Activated CD4-positive, alpha-beta T cell treated with anti-CD3 and anti-CD28 coated beads, Interleukin-2, amount 10 ng/mL, durations not matched to agents 7 days and 5 days (primary cell): ENCODE data around the gene TXN. TPM values are rescaled to one million over a fixed set of nuclear protein-coding genes. Genes with fewer than 3 reads are reported as not detected.
"Not testable (repeated sequence)": the region's sequence is repeated elsewhere in the genome, so short reads cannot be mapped to it uniquely, and the experiment has no call there.

Experiments used
- CTCF ChIA-PET: fragments of 350-600 bp; sonication (Branson Sonifier 250); formaldehyde crosslinking; loops from one replicate; lab custom pipeline; 2021; ENCODE audit warnings: antibody characterized with exemption; lab: Charles Lee
- POLR2A ChIA-PET: fragments of 350-600 bp; sonication (Branson Sonifier 250); formaldehyde crosslinking; loops from one replicate; lab custom pipeline; 2021; ENCODE audit warnings: antibody characterized with exemption; lab: Charles Lee
- DNase-seq: peaks from one replicate; pipeline ENCODE4 v3.0.0-alpha.2; 2020
- H3K27ac Mint-ChIP-seq: one replicate; pipeline ENCODE4 v1.8.0; 2021; ENCODE audit warnings: mild to moderate bottlenecking, moderate library complexity, mixed read lengths
- H3K27me3 Mint-ChIP-seq: one replicate; pipeline ENCODE4 v1.8.0; 2021; ENCODE audit warnings: mixed read lengths
- H3K36me3 Mint-ChIP-seq: one replicate; pipeline ENCODE4 v1.8.0; 2021; ENCODE audit warnings: low read depth, mixed read lengths
- H3K4me1 Mint-ChIP-seq: one replicate; pipeline ENCODE4 v1.8.0; 2021; ENCODE audit warnings: mixed read lengths
- H3K4me3 Mint-ChIP-seq: one replicate; pipeline ENCODE4 v1.8.0; 2021; ENCODE audit warnings: mild to moderate bottlenecking, moderate library complexity, mixed read lengths
- H3K9me3 Mint-ChIP-seq: one replicate; pipeline ENCODE4 v1.8.0; 2021; ENCODE audit warnings: mixed read lengths
- total RNA-seq, 2 experiments: library from RNA; stranded (reverse); gene quantifications; one replicate each; pipeline ENCODE4 v1.2.3, GENCODE V29; 2021

The TXN gene
- total RNA-seq, 2 experiments from 2014 or later = 206 to 209 TPM

DNA sequence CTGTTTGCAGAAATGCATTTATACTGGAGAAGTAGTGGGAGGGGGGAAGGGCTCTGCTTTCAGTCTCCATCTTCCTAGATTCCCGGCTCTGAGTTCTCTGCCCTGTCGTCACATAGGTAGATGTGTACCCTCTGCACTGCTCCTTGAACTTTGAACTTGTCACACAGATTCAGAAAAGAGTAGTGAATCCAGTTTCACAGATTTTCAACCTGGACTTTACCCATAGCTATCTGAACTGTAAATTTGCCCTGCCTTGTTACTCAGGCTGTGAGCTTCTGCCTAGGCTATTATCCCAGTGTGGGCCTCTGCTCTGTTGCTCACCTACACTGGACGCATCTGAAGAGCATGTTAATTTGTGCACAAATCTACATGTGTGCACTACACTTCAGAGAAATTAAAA lies 35.5 kb downstream of the TXN start:
- Mint-ChIP-seq H3K27ac (no peak overlapping the region), H3K27me3 (peaks cover 18% of the 10 kb centered on the region), H3K4me1 (peaks cover 2% of the 10 kb centered on the region), H3K36me3 (no peaks in the 10 kb centered on the region), H3K9me3 (no peaks in the 10 kb centered on the region), H3K4me3 (no peak overlapping the region)
- ChIA-PET POLR2A (no interaction called here), CTCF (interaction anchor here (1.2 kb wide), 1 partner anchor 317 kb away, joined by 3 read pairs; no protein-coding TSS in a partner anchor)
- no peak for DNase-seq

DNA sequence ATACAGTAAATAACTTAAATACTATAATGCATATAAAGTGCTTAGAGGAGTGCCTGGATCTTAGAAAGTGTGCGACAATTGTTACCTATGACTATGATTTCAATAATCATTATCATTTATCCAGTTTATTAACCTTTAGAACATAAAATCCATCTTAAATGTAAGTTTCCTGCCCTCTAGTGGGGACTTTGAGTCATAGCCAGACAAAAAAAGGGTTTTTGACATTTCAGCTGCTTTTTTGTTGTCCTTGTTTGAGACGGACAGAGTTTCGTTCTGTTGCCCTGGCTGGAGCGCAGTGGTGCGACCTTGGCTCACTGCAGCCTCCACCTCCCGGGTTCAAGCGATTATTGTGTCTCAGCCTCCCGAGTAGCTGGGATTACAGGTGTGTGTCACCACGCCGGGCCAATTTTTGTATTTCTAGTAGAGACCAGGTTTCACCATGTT lies 38.6 kb downstream of the TXN start:
- POLR2A ChIA-PET = interaction anchor here (0.6 kb wide), 1 partner anchor 30 kb away, joined by 3 read pairs; no protein-coding TSS in a partner anchor
- DNase-seq = peak; percentile 16

DNA sequence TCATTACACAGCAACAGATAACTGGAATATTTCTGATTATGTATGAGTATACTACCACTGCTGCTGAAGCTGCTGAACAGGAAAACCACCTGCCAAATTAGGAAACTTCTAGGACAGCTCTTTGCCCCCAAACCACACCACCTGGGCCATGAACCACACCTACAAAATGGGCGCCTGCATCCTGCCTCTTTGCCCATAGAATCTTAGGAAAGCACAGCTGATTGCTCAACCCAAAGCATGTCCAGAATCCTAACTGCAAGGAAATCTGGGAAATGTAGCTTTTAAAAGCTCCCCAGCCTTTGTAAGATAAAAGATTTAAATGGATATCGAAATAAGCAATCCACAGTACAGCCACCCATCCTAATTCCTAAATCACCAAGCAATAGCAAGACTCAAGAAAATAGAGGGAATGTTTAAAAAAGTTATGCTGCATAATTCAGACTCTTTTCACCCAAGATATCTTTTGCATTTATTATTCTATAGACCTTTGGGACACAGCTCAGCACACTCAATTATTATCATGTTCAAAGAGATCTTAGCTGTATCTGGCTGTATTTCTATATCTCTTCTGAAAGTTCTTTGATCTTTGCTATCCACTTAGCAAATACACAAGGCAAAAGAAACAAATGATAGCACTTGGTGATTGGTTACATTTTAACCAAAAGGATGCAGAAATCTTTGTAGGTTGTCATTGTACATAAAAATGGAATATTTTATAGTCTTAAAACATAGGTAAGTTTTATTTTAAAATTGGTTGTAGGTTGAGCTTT lies 41.5 kb downstream of the TXN start:
- Mint-ChIP-seq H3K4me1 (peaks cover 13% of the 10 kb centered on the region), H3K9me3 (no peaks in the 10 kb centered on the region), H3K27me3 (peaks cover 15% of the 10 kb centered on the region), H3K36me3 (no peaks in the 10 kb centered on the region), H3K4me3 (no peak overlapping the region), H3K27ac (no peak overlapping the region)
- CTCF ChIA-PET = interaction anchor here (0.9 to 1.2 kb wide), 3 partner anchors 30 to 33 kb away, joined by 3 to 4 read pairs (median 3); no protein-coding TSS in a partner anchor
- no peak for DNase-seq
- POLR2A ChIA-PET = no interaction called here

More for the DNA sequence above, 38.6 kb downstream of the TXN start:
- no peak overlapping the region for H3K27ac Mint-ChIP-seq
- CTCF ChIA-PET = interaction anchor here (1.1 to 1.5 kb wide), 2 partner anchors 8 to 25 kb away, joined by 3 to 4 read pairs; no protein-coding TSS in a partner anchor
- H3K4me3 Mint-ChIP-seq = no peak overlapping the region
- no peaks in the 10 kb centered on the region for H3K9me3 Mint-ChIP-seq
- peaks cover 13% of the 10 kb centered on the region for H3K4me1 Mint-ChIP-seq
- peaks cover 12% of the 10 kb centered on the region for H3K27me3 Mint-ChIP-seq
- no peaks in the 10 kb centered on the region for H3K36me3 Mint-ChIP-seq

DNA sequence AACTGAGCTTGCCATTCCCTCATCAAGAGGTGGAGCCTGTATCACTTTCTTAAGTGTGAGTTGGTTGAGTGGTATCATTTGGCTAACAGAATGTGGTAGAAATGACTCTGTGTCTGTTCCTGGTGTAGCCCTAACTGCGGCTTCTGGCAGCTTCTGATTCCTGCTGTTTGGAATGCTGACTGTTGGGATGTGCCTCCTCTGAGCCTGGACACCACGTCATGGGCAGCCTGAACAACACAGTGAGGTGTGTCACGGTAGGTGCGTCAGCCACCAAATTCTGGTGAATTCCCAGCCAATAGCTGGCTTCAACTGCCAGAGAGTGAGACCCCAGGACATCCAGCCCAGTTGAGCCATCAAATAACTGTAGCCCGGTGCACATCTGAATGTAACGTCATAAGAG lies 42.2 kb downstream of the TXN start:
- Mint-ChIP-seq H3K4me3 (no peak overlapping the region), H3K9me3 (no peaks in the 10 kb centered on the region), H3K4me1 (peaks cover 13% of the 10 kb centered on the region), H3K27me3 (peaks cover 19% of the 10 kb centered on the region), H3K27ac (no peak overlapping the region), H3K36me3 (no peaks in the 10 kb centered on the region)
- CTCF ChIA-PET = interaction anchor here (1.2 to 1.4 kb wide), 3 partner anchors 27 to 31 kb away, joined by 3 to 4 read pairs (median 3); no protein-coding TSS in a partner anchor
- DNase-seq = no peak
- POLR2A ChIA-PET = no interaction called here

DNA sequence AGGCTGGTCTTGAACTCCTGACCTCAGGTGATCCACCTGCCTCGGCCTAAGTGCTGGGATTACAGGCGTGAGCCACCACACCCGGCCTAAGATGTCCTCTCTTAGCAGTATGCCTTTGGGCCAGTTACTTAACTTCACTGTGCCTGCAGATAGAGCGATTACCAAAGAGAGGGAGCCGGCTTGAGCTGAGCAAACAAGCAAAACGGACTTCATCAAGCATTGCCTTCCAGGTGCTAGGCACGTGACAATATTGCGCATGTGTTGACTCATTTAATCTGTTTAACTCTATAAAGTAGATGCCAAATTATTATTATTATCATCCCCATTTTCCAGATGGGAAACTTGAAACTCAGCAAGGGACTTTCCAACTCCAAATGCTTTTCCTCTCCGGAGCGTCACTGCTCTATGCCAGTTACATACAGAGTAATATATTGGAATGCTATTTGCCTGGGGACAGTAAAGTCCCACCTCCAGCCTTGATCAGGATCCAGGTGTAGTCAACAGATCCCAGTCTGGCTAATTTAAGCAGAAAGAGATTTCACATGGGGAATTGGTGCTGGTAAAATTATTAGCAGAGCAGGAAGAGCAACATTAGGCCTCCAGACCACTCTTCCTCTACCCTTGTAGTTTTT lies 42.8 kb downstream of the TXN start:
- DNase-seq = no peak
- peaks cover 19% of the 10 kb centered on the region for H3K27me3 Mint-ChIP-seq
- POLR2A ChIA-PET = no interaction called here
- H3K27ac Mint-ChIP-seq = no peak overlapping the region
- CTCF ChIA-PET = interaction anchor here (1.2 to 1.4 kb wide), 3 partner anchors 26 to 30 kb away, joined by 3 to 4 read pairs (median 3); no protein-coding TSS in a partner anchor
- no peaks in the 10 kb centered on the region for H3K36me3 Mint-ChIP-seq
- no peak overlapping the region for H3K4me3 Mint-ChIP-seq
- no peaks in the 10 kb centered on the region for H3K9me3 Mint-ChIP-seq
- H3K4me1 Mint-ChIP-seq = peaks cover 13% of the 10 kb centered on the region

DNA sequence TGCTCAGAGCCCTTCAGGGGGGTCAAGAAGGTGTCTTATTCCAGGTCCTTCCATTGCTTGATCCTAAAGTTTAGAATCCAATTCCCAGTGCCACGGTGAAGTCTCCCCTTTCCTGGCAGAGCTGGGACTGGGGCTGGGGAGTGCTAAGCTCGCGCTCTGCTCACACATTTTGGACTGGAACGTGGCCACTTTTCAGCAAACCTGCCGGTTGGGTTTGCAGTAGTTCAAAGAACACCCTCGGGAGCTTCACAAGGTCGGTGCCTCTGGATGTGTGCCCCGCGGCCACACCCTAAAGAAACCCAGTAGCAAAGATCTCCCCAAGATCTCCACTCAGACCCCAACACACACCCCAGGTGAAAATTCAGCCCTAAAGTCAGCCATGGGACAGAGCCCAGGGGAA lies 48.3 kb downstream of the TXN start, which contains the start of gene C9orf152:
Gene C9orf152 (minus strand): TSS at position 129 of the 400 bp plus-strand sequence. CDS start 580 bp downstream, outside the sequence.
- Mint-ChIP-seq H3K27me3 (peaks cover 14% of the 10 kb centered on the region), H3K4me1 (no peaks in the 10 kb centered on the region), H3K36me3 (no peaks in the 10 kb centered on the region), H3K27ac (no peak within 1 kb of the TSS), H3K9me3 (no peaks in the 10 kb centered on the region), H3K4me3 (no peak within 1 kb of the TSS)
- no peak for DNase-seq
- ChIA-PET POLR2A (no interaction called here), CTCF (no interaction called here)

DNA sequence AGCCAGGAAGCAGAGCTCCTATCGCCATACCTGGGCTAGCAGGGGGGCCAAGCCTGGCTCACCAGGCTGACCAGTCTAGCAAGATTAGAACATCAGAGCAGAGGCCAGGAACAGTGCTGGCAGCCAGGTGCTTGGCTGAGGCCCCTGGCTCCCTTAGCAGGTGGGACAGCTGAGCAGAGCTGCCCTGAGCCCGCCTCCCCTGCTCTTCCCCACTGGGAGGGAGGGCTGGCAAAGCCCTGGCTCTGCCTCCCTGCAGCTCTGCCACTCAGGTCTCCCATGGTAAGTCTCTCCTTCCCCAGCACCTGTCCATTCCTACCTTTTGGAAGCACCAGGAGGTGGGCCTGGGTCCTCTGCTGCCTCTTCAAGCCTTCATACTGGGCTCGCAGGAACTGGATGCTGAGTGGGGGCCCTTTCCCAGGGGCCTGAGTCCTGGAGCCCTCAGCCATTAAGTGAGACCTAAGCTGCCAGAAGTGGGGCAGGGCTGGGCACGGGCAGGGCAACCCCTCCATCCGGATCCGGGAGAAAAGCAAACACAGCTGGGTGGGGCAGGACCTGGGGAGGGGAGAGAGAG lies 49.2 kb downstream of the TXN start:
- no peak for DNase-seq
- Mint-ChIP-seq H3K36me3 (no peaks in the 10 kb centered on the region), H3K4me3 (no peak overlapping the region), H3K27ac (no peak overlapping the region), H3K27me3 (peaks cover 11% of the 10 kb centered on the region), H3K4me1 (no peaks in the 10 kb centered on the region), H3K9me3 (no peaks in the 10 kb centered on the region)
- CTCF ChIA-PET = no interaction called here
- POLR2A ChIA-PET = no interaction called here

DNA sequence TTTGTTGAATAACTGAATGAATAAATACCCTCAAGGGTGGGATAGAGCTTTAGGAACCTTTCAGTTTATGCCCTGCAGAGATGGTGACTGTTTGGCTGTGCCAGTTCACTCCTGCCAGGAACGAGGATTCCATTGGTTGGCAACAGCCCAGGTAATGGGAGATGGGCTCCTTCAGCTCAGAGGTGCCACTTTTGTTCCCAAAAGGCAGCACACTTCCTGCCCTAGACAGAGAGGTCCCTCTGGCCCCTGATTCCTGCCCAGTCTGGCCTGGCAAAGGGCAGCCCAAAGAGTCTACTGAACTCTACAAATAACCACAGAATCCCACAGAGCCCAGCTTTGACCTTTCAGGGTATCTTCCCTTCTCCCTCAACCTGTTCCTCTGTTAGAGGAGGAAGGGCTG lies 49.9 kb downstream of the TXN start:
- CTCF ChIA-PET = no interaction called here
- no peaks in the 10 kb centered on the region for H3K36me3 Mint-ChIP-seq
- H3K27ac Mint-ChIP-seq = no peak overlapping the region
- H3K27me3 Mint-ChIP-seq = peaks cover 16% of the 10 kb centered on the region
- no peaks in the 10 kb centered on the region for H3K4me1 Mint-ChIP-seq
- POLR2A ChIA-PET = no interaction called here
- no peak overlapping the region for H3K4me3 Mint-ChIP-seq
- H3K9me3 Mint-ChIP-seq = no peaks in the 10 kb centered on the region
- DNase-seq = no peak

DNA sequence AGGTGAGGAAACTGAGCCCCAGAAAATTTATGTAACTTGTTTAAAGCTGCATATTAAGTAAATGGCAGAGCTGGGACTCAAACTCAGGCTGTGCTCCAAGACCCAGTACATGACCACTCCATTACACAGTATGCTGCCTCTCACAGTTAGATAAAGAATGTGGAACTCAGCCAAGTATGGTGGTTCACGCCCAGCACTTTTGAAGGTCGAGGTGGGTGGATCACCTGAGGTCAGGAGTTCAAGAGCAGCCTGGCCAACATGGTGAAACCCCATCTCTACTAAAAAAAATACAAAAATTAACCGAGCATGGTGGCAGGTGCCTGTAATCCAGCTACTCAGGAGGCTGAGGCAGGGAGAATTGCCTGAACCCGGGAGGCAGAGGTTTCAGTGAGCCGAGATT lies 50.7 kb downstream of the TXN start:
- H3K4me3 Mint-ChIP-seq, DNase-seq, POLR2A ChIA-PET, H3K27ac Mint-ChIP-seq, H3K4me1 Mint-ChIP-seq, H3K36me3 Mint-ChIP-seq, H3K9me3 Mint-ChIP-seq: not testable (repeated sequence)
- H3K27me3 Mint-ChIP-seq = peaks cover 17% of the 10 kb centered on the region
- CTCF ChIA-PET = interaction anchor here (1.0 kb wide), 1 partner anchor 33 kb away, joined by 3 read pairs; no protein-coding TSS in a partner anchor

DNA sequence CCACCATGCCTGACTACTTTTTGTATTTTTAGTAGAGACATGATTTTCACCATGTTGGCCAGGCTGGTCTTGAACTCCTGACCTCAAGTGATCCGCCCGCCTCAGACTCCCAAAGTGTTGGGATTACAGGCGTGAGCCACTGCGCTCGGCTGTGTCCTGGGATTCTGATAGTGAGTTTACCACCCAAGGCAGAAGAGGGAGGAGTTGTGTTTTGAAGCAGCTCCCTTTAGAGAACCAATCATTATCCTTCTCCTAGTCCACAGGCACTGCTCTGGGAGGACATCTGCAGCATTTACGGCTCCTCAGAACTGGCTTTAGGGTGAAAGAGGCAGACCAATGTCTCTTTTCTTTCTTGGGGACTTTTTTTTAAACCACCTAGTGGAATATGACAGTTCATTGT lies 54.1 kb downstream of the TXN start:
- Mint-ChIP-seq H3K9me3 (no peaks in the 10 kb centered on the region), H3K36me3 (no peaks in the 10 kb centered on the region), H3K4me1 (no peaks in the 10 kb centered on the region), H3K27ac (no peak overlapping the region), H3K27me3 (peaks cover 14% of the 10 kb centered on the region), H3K4me3 (no peak overlapping the region)
- no peak for DNase-seq
- CTCF ChIA-PET = no interaction called here
- POLR2A ChIA-PET = no interaction called here

DNA sequence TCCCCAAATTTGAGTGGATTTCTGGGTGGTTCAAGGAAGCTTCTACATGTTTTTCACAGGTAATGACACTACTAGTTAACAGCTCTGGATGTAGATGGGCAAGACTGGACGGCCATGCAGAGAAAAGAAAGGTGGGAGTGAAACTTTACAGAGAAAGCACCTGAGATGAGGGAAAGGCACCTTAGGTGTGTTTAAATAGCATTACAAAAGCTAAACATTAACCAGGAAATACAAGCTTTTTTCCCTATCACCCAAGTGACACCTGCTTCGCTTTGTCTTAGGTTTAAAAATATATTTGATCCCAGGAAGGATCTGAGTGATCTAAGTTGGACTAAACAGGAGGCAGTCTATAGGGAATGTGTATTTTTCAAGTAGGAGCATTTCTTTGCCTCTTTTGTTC lies 56.7 kb downstream of the TXN start:
- H3K4me3 Mint-ChIP-seq = no peak overlapping the region

DNA sequence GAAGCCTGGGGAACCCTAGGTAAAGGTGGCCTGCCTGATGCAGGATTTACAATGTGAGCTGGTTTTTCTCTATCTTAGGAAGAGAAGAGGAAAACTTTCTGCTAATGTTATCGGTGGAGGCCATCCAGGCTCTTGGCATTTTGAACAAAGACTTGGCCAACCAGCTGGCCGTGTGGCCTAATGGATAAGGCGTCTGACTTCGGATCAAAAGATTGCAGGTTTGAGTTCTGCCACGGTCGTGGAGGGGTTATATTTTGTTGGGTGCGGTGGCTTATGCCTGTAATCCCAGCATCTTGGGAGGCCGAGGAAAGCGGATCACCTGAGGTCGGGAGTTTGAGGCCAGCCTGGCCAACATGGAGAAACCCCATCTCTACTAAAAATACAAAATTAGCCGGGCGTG lies 58.0 kb downstream of the TXN start:
- no peak overlapping the region for H3K27ac Mint-ChIP-seq
- peaks cover 3% of the 10 kb centered on the region for H3K4me1 Mint-ChIP-seq
- no peaks in the 10 kb centered on the region for H3K36me3 Mint-ChIP-seq
- no peaks in the 10 kb centered on the region for H3K9me3 Mint-ChIP-seq
- ChIA-PET POLR2A (no interaction called here), CTCF (interaction anchor here (1.5 kb wide), 1 partner anchor 13 kb away, joined by 3 read pairs; no protein-coding TSS in a partner anchor)
- no peak overlapping the region for H3K4me3 Mint-ChIP-seq
- peaks cover 10% of the 10 kb centered on the region for H3K27me3 Mint-ChIP-seq
- DNase-seq = no peak

More for the DNA sequence above, 56.7 kb downstream of the TXN start:
- DNase-seq = no peak
- ChIA-PET POLR2A (no interaction called here), CTCF (no interaction called here)
- H3K36me3 Mint-ChIP-seq = no peaks in the 10 kb centered on the region
- no peaks in the 10 kb centered on the region for H3K9me3 Mint-ChIP-seq
- peaks cover 10% of the 10 kb centered on the region for H3K27me3 Mint-ChIP-seq
- H3K27ac Mint-ChIP-seq = no peak overlapping the region
- no peaks in the 10 kb centered on the region for H3K4me1 Mint-ChIP-seq
